ENCODE data around the gene LYRM9.
"Not testable (repeated sequence)": the region's sequence is repeated elsewhere in the genome, so short reads cannot be mapped to it uniquely, and the experiment has no call there.

Gene LYRM9

DNA sequence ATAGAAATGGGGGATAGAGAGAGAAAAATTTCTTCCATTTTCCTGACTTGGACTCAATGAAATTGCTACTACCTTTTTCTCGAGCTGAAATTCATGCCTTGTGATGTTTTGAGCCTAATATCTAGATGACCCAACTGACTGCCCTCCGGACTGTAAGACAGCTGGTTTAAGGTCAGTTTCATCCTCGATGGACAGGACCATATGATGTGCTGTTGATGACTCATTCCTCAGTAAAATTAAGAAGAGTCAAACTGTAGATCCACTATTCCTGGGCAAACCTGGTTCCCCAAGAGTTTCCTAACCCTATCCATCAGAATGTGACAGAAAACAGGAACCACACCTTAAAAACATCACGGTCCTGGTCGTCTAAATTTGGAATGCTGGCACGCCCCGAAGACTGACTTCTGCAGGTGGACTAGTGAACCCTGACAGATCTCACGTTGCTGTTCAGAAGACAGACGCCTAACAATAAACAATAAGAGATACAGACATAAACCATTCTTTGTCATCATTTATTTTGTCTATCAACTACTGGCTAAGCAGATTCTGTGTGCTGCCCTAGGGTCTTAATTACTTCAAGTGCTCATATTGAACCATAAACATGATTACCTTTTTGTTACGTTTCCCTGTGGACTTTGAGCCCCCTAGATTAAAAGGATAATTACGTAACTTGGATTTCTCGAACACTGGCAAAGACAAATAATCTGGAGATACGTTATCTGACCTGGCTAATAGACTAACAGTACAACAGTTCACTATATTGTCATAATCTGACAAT lies 47.7 kb downstream of the LYRM9 start:
- no peak for DNase-seq

DNA sequence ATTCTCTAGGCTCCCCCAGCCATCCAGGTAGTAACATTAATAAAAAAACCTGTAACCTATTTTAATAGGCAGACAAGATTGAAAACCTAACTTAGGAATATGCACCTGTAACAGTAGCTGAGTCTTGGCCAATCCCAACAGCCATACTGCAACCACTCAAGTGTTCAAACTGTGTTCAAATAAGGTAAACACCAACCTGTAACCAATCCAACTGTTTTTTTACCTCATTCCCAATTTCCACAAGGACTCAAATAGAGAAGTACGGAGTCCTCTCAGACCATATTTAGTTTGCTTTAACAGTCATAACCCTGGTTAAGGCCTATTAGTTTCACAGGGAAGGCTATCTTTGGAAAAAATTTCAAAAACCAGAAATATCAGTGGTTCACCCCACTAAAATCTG lies 52.5 kb downstream of the LYRM9 start:
- DNase-seq, result no peak

DNA sequence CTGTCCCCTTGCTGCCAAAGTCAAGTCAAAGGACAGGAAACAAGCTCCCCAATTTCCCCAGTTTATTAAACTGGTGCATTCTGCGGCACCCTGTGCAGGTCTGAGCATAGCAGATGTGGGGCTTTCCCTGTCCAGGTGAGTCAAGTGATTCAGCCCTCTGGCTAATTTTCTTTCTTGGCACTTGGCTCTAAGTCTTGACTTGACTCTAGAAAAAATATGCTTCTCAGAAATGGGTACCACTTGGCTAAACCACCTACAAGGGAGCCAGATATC lies 52.8 kb downstream of the LYRM9 start:
- not testable (repeated sequence) for DNase-seq

DNA sequence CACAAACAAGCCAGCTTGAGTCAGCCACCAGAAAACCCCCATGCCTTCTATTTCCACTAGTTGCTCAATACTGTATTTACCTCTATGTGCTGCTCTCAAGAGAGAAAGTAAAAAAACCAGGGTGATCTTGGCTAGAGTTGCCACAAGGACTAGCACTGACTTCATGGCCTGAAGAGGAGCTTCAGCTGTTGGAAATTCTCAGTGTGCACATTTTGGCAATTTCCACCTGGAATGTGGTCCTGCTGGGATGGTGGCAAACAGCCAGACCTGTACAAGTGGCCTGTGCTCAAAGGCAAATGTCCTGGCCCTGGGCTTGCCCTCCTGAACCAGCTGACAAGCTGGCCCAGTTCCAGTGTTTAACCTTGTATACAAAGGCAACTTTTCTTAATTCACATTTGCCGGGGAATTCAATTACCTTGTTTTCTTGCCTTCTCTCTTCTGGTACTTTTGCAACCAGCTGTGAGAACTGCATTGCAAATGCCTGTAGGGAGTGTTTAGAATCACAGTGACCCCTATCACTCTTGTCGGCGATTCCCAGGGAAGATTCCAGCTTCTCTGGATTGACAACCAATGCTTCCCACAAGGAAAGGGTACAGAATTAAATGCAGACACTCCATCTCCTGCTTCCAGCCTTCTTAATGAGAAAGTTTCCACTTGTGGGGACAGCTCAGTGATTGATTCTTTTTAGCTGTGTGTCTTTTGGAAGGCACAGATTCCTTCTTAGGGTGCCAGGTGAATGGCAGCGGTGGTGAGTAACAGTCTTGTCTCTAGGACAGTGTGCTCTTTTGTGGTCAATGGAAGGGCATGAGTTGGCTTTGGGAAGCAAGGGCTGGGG lies 53.4 kb downstream of the LYRM9 start:
- not testable (repeated sequence) for DNase-seq

DNA sequence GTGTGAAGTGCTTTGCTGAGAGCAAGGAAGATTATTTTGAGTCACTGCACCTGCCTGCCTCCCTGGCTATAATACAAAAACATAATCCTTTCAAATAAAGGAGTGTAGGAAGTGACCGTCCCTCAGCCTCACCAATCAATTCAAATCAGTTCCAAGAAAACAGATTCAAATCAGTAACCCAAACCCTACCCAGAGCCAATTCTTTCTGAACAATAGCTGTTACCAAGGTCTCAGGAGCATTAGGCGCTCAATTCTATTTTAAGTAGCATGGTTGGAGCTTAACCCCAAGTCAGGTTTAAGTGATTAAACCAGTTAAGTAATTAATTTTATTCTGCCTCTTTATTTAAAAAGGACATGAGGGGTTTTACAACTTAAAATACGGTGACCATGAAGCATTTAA lies 54.6 kb downstream of the LYRM9 start:
- DNase-seq, result not testable (repeated sequence)

DNA sequence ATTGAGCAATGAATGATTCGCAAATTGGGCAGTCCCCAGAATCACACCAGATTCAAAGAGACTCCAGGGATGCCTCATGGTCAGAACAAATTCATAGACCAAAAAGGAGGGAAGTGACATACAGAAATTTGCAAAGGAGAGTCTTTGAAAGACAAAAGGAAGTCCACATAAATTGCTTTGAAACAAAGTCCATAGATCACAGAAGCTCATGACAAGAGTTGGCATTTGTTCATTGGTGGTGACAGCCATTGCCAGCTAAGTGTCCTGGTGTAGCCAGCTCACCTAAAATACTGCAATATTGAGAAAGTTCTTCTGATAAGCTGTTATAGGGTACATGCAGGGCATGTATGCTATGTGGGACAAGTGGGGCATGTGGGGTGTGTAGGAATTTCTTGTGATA lies 55.4 kb downstream of the LYRM9 start:
- not testable (repeated sequence) for DNase-seq

DNA sequence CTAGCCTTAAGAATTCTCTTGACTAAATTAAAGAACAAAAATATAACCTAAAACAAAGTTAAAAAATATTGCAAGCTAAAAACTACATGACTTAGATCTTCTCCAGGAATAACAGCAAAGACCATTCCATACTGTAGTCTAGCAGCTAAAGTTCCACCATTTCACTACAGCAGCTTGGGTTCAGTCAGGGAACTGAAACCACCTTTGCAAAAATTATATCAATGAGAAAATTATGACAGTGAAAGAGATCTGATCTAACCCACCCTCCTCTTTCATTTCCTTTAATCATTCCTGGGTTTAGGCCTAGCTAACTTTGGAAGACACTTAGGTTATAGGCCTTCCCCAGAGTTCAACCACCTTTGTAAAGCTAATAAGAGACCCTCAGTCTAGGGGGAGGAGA lies 56.5 kb downstream of the LYRM9 start:
- no peak for DNase-seq

DNA sequence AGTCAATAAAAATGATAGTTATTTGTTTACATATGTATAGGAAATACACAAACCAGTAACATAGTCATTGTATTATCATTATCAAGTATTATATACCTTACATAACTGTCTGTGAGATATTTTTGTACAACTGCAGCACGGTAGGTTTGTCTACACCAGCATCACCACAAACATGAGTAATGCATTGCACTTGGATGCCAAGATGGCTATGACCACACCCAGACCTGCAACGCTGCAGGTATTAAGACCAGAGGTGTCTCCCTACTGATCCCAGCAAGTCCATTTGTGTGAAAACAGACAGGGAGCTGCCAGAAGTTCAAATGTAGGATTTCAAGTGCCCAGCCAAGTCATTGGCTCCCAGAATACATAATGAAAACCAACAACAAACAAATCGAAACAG lies 58.6 kb downstream of the LYRM9 start:
- DNase-seq, result no peak

DNA sequence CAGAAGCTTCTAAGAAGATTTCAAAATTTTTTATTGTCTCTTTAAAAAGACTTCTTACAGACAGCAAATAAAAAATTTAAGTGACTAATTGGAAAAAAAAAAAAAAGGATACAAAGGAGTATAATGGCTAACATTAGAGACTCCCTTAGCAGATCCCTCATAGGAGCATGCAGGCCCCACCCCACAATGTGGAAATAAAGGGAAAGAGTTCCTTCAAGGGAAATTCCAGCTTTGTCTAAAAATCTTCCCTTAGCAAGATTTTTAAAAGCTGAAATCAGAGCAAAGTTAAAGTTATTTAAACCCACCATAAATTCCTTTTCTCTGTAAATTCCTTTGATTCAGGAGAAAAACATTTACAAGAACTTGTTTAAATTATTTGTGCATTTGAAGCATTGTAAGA lies 60.3 kb downstream of the LYRM9 start:
- DNase-seq, result no peak

DNA sequence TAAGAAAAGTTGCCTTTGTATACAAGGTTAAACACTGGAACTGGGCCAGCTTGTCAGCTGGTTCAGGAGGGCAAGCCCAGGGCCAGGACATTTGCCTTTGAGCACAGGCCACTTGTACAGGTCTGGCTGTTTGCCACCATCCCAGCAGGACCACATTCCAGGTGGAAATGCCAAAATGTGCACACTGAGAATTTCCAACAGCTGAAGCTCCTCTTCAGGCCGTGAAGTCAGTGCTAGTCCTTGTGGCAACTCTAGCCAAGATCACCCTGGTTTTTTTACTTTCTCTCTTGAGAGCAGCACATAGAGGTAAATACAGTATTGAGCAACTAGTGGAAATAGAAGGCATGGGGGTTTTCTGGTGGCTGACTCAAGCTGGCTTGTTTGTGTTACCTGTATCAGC lies 63.3 kb downstream of the LYRM9 start:
- not testable (repeated sequence) for DNase-seq

DNA sequence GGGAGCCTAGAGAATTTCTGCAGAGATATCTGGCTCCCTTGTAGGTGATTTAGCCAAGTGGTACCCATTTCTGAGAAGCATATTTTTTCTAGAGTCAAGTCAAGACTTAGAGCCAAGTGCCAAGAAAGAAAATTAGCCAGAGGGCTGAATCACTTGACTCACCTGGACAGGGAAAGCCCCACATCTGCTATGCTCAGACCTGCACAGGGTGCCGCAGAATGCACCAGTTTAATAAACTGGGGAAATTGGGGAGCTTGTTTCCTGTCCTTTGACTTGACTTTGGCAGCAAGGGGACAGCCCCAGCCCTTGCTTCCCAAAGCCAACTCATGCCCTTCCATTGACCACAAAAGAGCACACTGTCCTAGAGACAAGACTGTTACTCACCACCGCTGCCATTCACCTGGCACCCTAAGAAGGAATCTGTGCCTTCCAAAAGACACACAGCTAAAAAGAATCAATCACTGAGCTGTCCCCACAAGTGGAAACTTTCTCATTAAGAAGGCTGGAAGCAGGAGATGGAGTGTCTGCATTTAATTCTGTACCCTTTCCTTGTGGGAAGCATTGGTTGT lies 63.9 kb downstream of the LYRM9 start:
- DNase-seq, result not testable (repeated sequence)
